B cell (primary cell): ENCODE measurements around the gene PRODH2.

ENCODE experiments used
- EZH2 ChIP-seq: IDR thresholded peaks from 2 replicates; pipeline ENCODE4 v1.6.1; 2012; ENCODE audit warnings: borderline replicate concordance, low read depth, mild to moderate bottlenecking, moderate library complexity, low read length; ENCODE audit not compliant: insufficient read depth, poor library complexity, severe bottlenecking
- TF ChIP-seq, protein P1 (sequence below): fragments of 200-600 bp; IDR thresholded peaks from one replicate; pipeline ENCODE4 v1.8.0; 2022; ENCODE audit warnings: antibody characterized with exemption, mild to moderate bottlenecking

DNA sequence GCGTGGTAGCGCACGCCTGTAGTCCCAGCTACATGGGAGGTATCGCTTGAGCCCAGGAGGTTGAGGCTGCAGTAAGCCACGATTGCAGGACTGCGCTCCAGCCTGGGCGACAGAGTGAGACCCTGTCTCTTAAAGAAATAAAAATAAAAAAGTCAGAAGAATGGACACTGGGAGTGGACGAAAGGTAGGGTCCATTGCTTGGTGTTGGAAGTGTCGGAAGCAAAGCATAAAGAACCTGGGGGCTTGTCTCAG, 37.7 kb downstream of the PRODH2 start:
- TF ChIP-seq, protein P1, sequence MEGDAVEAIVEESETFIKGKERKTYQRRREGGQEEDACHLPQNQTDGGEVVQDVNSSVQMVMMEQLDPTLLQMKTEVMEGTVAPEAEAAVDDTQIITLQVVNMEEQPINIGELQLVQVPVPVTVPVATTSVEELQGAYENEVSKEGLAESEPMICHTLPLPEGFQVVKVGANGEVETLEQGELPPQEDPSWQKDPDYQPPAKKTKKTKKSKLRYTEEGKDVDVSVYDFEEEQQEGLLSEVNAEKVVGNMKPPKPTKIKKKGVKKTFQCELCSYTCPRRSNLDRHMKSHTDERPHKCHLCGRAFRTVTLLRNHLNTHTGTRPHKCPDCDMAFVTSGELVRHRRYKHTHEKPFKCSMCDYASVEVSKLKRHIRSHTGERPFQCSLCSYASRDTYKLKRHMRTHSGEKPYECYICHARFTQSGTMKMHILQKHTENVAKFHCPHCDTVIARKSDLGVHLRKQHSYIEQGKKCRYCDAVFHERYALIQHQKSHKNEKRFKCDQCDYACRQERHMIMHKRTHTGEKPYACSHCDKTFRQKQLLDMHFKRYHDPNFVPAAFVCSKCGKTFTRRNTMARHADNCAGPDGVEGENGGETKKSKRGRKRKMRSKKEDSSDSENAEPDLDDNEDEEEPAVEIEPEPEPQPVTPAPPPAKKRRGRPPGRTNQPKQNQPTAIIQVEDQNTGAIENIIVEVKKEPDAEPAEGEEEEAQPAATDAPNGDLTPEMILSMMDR, result no peak
- no peak for TF ChIP-seq EZH2
